LoVo (cell line): ENCODE data around the gene EFNA3.

Experiments used
- DNase-seq: peaks from one replicate; pipeline ENCODE4 v3.0.0-alpha.2; 2016; ENCODE audit warnings: low spot score

The EFNA3 gene, protein sequence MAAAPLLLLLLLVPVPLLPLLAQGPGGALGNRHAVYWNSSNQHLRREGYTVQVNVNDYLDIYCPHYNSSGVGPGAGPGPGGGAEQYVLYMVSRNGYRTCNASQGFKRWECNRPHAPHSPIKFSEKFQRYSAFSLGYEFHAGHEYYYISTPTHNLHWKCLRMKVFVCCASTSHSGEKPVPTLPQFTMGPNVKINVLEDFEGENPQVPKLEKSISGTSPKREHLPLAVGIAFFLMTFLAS

DNA sequence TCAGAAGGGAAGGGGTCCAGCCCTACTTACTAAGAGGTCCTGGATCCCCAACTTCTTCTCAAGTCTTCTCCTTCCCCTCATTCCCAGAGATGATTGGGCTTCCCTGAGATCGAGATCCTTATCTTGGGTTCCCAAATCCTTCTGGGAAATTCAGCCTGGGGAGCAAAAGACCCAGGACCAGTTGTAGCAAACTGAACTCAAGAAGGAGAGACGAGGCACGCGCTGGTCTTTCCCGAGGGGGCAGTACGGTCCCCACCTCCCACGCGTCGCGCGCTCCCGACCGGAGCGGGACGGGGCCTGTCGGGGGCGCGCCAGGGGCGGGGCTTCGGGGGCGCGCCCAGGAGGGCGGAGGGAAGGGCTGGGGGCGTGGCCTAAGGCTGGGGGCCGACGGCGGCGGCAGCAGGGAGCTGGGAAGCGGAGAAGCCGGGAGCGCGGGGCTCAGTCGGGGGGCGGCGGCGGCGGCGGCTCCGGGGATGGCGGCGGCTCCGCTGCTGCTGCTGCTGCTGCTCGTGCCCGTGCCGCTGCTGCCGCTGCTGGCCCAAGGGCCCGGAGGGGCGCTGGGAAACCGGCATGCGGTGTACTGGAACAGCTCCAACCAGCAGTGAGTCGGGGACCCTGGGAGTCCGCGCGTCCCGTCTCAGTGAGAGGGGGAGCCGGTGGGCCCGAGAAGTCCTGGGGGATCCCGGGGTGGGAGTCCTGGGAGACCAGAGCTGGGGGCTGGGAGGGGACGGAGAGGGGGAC lies at the start of gene EFNA3:
Gene EFNA3, plus strand, starts transcription at position 369 of the 741 bp plus-strand sequence. Its CDS starts 105 bp downstream, at position 474.
- peak; percentile 76 for DNase-seq

DNA sequence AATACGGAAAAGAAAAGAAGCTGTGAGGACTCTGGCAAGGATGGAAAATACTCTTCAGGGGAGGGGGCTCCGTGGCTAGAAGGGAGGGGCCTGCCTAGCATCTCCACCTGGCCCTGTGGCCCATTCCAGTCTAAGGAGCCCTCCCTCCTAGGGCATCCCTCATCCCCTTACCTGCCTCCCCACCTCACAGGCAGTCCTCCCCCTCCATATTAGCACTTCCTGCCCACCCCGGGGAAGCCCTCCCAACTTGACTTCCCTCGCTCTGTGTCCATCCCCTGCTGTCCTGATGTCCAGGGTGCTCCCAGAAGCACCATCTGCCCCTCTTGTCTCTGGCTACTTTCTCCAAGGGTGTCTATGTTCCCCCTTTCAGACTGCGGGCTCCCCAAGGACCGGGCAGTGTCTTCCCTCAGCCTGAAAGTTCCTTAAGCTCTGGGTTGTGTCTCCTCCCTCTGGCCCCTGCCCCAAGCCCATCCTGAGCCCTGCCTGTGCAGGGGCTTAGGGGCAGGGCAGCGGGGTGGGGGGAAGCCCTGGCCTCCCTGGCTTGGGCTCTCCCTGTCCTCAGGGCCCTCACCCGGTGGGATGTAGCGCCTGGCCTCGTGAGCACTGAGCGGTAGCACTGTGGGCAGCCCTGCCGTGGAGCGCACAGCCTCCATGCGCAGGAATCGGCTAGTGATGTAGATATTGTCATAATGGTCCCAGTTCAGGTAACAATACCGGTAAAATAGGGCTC lies 49.0 kb upstream of the EFNA3 start:
- no peak for DNase-seq

DNA sequence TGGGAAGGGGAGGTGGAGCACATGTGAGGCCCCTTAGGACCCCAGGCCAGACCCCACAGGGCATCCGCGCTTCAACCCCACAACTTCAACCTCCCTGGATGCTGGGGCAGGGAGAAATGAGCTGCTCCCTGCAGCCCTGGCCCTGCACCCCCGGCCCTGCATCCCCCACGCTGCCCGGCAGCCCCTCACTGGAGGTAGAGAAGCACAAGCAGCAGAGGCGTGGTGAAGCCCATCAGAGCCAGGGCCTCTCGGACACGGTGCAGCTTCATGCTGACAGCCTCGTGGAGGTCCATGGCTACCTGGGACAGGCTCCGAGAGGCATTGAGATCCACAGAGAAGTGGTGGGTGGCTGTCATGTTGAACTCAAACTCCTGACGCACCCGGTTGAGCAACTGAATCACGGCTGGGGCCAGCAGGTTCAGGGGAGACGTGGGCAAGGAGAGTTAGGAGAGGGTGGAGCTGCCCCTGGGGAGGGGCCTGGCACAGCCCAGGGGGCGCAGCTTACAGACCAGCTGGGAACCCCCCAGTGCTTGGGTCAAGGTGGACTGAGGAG lies 48.3 kb upstream of the EFNA3 start:
- DNase-seq: no peak

DNA sequence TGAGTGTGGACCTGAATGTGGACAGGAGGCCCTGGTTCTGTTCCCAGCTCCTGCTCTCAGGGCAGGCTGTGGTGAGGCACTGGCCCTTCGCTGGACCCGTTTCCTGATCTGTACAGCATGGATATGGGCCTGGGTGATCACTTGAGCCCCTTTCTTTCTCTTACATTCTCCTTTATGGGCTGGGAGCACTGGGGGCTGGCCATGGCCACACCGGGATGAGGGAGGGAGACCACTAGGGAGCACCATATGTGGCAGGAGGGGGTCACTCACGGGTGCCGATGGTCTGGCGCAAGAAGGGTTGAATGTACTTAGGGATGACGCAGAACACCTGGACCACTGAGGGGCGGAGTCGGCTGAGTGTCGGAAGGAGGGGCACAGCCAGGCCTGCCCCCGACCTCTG lies 47.7 kb upstream of the EFNA3 start:
- DNase-seq: no peak

DNA sequence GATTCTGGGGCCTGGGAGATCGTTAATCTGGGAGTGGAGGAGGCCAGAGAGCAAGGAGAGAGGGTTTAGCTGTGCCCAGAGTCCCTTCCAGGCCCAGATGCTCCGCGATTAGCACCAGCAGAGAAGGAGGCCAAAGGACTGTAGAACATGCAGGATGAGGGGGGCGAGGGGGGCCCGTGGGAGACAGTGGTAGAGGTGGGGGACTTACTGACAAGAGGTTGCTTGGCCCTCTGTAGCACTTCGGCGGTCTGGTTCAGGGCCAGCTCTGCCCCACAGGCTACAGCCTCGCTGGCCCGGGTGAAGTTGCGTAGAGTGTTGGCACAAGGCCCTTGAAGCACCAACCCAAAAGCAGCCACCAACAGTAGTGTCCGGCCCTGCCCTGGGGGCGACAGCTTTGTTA lies 45.8 kb upstream of the EFNA3 start:
- DNase-seq: no peak

DNA sequence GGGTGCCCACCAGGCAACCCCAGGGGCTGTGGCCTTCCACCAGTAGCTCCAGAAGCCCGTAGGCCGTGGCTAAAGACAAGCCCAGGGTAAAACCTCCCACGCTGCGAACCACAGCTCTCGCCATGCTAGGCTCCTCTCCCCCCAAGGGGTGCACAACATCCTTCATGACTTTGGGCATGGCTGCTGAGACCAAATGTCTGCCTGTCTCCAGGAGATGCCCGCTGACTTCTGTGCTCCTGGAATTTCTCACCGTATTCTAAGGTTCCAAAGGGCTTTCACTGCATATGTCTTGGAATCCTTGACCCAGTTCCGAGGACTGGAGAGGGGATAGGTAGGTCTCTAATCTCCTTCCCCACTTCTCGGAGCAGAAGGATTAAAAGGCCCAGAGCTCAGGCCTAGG lies 45.1 kb upstream of the EFNA3 start, which contains the start of the genes DCST1 and DCST2:
Gene DCST1, plus strand, starts transcription at position 301 of the 400 bp plus-strand sequence. CDS start 213 bp downstream, outside the sequence.
Gene DCST2, minus strand, starts transcription at position 258 of the 400 bp plus-strand sequence. Its CDS starts 80 bp downstream, at position 178.
- DNase-seq: no peak

DNA sequence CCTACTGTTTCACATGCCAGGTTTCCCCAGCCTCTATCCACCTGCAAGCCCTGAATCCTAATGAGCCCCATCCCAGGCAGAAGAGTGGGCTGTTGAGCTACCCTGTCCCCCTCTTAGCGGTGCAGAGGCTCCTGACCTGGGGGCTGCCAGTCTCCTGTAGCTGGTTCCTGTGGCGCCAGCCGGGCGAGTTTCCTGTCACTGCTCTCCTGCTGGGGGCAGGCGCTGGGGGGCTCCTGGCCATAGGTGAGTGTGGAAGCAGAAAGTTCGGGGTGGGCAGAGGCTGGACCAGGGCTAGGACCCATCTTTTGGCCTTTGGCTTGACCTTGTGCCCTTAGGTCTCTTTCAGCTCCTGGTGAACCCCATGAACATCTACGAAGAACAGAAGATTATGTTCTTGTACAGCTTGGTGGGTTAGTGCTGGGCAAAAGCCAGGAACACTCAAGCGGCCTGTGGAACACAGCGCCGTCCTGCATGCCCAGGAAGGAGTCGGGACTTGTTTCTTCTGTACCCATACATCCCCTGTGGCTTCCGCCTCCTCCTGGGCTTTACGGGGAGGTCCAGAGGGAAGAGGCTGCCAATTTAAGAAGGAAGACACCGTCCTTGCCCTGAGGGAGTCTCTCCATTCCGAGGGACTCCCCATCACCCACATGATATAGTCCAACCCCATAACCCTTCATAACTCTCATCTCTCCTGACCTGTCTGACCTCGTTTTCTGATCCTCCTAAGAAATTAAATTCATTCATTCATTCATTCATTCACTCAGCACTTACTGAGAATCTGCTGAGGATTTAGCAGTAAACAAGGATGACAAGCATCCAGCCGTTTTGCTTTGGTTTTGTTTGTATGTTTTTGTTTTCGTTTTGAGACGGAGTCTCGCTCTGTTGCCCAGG lies 44.1 kb upstream of the EFNA3 start:
- DNase-seq: no peak

DNA sequence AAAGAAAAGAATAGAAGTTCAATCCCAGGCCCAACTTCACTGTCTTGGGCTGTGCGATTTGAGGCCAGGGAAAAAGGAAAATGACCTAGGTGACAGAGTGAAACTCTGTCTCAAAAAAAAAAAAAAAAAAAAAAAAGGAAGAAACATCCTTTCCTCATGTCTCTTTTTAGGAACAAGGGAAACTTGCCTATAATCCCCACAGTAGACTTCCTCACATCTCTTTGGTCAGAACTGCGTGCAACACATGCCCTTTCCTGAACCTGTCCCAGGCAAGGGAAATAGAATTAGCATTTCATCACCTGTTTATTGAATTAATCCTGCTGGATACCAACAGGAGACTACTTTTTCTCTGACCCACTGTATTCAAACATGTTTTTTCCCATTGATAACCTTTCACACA lies 42.7 kb upstream of the EFNA3 start:
- no peak for DNase-seq

DNA sequence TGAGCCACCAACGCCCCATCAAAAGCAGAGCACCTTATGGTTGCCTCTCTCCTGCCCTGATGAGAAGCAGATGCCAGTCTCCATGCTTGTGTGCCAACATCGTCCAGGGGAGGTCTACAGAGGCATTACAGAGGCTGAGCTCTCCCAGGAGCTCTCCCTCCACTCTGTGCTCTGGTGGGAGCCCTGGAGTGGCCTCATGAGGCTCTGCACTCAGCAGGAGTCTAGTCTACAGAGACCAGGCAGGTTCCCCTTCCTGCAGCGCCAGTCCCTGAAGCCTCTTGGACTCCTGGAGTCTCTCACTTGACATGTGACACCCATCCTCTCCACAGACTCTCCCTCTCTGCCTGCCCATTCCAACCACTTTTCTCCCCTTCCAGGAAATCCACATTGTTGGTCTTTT lies 41.6 kb upstream of the EFNA3 start:
- no peak for DNase-seq

DNA sequence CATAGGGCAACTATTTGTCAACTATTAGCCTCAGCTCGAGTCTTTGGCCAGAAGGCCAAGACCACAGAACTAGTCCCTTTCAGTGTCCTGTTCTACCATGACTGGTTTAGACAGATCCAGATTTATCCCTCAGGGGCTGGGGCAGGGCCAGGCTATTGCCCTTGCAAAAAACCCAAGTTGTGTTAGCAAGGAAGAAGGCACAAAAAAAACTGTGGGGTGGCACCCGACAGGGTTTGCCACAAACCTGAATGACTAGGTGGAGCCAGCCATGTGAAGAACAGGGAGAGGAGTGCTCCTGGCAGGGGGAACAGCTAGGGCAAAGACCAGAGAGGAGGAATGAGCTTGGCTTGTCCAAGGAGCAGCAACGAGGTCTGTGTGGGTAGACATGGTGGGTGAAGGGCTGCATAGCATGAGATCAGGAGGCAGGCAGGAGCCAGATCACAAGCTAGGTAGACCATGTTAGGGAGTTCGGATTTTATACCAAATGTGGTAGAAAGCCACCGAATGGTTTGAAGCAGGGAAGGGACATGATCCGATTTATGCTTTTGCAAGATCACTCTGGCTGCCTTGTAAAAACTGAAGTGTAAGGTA lies 40.7 kb upstream of the EFNA3 start:
- no peak for DNase-seq

DNA sequence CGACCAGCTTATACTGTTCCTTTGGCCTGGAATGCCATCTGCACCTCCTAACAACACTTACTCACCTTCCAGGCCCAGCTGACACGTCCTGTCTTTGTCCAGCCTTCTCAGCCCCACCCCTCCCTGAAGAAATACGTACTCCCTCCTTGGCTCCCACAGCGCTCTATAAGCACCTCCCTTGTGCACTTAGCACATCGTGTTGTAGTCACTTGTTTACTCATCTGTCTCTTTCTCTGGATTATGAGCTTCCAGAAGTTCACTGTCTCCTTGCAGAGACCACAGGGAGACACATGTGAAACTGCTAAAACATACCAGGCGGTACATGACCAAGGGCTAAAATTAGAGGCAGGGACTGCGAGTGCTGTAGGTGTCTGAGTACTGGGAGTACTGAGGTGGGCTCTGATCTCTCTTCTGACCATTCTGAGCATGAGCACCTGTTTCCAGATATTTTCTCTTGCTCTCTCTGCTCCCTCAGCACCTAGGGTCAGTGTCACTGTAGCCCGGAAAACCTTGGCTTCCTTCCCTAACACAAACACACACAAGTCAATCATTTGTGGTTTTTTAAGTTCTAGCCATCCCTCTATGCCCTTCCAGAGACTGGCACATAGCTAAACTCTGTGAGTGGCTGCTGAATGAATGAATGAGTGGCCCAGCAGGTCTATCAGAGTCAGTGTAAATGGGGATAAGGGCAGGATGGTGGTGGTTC lies 39.9 kb upstream of the EFNA3 start:
- DNase-seq: peak; percentile 42

DNA sequence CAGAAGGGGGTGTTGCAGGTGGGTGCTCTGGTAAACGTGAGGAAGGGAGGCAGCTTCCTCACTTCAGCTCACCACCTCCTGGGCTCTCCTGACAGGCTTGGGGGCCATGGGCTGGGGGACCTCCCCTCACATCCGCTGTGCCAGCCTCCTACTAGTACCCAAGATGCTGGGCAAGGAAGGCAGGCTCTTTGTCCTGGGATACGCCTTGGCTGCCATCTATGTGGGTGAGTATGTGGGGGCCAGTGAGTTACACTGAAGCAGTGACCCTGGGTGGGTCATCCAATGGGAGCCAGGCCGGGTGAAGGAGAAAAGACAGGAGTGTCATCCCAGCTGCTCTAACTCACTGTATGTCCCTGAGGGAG lies 39.3 kb upstream of the EFNA3 start:
- no peak for DNase-seq

DNA sequence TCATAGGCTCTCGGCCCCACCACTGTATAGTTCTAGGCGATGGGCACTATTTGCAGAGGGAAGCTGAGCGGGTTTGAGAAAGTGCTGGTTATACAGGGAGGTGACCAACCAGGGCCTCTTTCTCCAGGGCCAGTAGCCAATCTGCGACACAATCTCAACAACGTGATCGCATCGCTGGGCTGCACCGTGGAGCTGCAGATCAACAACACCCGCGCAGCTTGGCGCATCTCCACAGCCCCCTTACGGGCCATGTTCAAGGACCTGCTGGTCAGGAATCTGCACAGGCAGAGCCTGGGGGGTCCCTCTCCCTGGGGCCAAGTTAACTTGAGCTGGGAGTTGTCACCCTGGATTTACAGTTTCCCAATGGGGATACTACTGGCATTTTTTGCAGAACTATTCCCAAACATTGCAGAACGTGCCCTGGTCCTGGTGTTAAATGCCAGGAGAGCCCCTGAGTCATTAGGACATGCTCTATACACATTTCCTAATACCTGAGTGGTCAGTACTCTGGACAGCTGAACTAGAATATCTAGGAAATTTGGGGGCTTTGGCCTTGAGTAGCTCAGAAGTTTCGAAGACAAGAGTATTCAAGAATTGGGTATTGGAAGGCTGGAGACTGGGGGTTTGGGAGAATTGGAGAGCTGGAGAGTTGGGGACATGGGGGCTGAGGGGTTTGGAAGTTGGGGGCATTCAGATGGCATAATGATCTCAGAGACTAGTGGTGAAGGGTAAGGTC lies 38.1 kb upstream of the EFNA3 start:
- no peak for DNase-seq

DNA sequence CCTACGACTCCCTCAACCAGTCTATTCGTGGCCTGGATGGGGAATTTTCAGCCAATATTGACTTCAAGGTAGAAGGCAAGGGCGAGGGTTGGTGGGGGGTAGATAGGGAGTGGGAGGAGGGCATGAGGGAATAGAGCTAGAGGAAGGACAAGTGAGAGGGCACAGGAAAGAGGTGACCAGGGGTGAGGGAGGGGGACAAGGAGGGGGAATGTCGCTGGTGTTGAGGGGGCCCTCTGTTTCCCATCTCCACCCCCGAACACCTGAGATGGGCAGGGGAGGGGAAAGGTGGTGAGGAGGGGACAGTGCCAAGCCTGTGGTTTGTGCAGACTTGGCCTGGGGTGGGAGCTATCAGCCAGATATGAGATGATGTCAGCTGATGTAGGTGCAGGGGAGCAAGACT lies 35.8 kb upstream of the EFNA3 start:
- DNase-seq: no peak

DNA sequence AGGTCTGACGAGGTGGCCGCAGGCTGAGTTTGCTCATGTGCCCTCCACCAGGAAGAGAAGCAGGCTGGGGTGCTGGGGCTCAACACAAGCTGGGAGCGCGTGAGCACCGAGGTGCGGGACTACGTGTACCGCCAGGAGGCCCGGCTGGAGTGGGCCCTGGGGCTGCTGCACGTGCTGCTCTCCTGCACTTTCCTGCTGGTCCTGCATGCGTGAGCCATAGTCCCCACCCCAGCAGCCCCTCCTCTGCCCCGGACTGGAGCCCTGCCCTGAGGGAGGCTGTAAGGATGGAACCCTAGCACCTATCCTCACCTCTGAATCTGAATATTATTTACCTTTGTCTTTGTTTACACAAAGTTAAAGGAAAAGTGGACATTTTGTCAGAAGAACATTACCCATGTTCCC lies 35.3 kb upstream of the EFNA3 start:
- DNase-seq: no peak

DNA sequence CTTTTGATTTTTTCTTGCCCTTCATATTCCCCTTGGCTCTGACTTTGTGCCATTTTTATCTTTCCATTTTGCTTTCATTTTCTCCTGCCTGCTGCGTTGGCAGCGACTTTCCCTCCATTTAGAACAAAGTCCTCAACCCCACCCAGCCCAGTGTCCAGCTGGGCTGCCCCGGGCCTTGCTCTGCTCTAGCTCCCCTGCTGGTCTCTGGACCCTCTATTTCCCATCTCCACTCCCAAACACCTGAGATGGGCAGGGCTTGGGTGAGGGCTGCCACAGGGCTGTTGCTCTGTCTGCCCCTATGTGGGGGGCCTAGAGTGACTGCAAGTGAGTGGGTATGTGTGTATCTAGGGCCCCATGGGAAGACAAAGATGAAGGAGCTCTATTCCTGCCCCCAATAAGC lies 34.8 kb upstream of the EFNA3 start:
- no peak for DNase-seq

DNA sequence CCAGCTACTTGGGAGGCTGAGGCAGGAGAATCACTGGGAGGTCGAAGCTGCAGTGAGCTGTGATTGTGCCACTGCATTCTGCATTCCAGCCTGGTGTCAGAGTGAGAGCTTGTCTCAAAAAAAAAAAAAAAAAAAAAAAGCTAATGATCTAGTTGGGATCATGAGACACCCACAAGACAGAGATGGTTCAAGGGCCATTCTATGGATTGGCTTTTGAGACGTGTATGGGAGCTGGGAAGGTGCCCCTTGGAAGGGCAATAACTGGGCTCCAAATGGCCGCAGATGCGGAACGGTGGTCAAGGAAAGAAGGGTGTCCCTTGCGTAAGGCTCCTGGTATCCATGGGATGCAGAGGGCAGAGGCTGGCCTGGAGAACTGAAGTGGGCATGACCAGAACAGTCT lies 34.3 kb upstream of the EFNA3 start:
- no peak for DNase-seq

DNA sequence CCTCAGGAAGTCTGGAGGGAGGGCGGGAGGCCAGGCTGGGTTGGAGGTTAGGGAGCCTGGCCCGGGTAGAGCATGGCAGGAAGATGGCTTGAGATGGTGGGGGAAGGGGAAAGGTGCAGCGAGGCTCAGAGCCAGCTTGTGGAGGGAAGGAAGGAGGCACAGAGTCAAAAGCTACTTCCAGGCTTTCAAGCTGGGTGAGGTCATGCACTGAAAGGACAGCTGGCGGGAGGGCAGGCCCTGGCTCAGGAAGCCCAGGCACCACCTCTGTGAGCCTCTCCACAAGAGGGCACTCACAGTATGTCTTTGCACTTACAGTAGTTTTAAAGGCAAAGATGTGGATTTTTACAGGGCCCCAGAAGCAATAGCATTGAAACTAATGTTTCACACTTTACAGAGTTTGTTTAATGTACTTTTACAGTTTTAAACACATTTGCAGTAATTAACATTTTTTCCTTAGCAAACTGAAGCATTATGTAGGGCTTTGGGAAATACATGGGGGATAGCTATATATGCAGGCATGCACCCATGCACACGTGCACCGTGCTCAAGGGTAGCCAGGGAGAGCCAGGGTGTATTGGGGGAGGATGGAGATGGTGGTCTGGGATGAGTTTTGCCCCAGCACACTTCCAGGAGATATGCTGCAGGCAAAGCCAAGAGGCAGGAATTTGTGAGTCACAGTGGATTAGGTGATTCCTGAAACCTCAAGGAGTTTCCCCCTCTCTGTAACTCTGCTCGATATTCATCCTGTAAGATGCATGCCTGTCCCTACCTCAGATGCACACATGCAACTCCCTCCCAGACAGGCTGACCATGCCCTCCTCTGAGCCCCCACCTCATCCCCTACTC lies 33.6 kb upstream of the EFNA3 start:
- DNase-seq: peak; percentile 58
